Epidermal melanocyte (primary cell): Measurements from ENCODE around the gene HLA-DRA.

Source experiments
- DNase-seq: peaks from one replicate; pipeline ENCODE4 v3.0.0; 2011; ENCODE audit warnings: low spot score; ENCODE audit not compliant: insufficient read length

Gene HLA-DRA

GRCh38 chr6:32439602-32440214, at the start of gene HLA-DRA:
TSS of gene HLA-DRA (plus strand) at chr6:32439887. CDS start at chr6:32439951, 64 bp downstream.
- DNase-seq: peak; percentile 22

- no peak for DNase-seq
These were observed 48.2 kb upstream of the HLA-DRA start for GRCh38 chr6:32391505-32391904.

GRCh38 chr6:32393665-32394420, 45.8 kb upstream of the HLA-DRA start:
- DNase-seq: no peak

GRCh38 chr6:32396028-32396427, 43.7 kb upstream of the HLA-DRA start:
- DNase-seq: no peak

GRCh38 chr6:32397252-32397920, 42.3 kb upstream of the HLA-DRA start:
- no peak for DNase-seq

- no peak for DNase-seq
These were observed 38.3 kb upstream of the HLA-DRA start for GRCh38 chr6:32401284-32401963.

GRCh38 chr6:32402812-32403211, 36.9 kb upstream of the HLA-DRA start:
- DNase-seq: no peak

- no peak for DNase-seq
These were observed 34.0 kb upstream of the HLA-DRA start for GRCh38 chr6:32405656-32406055.

GRCh38 chr6:32406197-32406596, 33.5 kb upstream of the HLA-DRA start:
- no peak for DNase-seq

- no peak for DNase-seq
These were observed 32.8 kb upstream of the HLA-DRA start, which contains the start of gene BTNL2 for GRCh38 chr6:32406857-32407256. TSS of gene BTNL2 (minus strand) at chr6:32407181. CDS start at chr6:32407123, 58 bp downstream.

GRCh38 chr6:32410906-32411305, 28.8 kb upstream of the HLA-DRA start:
- no peak for DNase-seq

GRCh38 chr6:32411566-32412327, 27.9 kb upstream of the HLA-DRA start:
- DNase-seq: no peak

- peak; percentile 71 for DNase-seq
These were observed 26.1 kb upstream of the HLA-DRA start for GRCh38 chr6:32413427-32414047.

- no peak for DNase-seq
These were observed 24.1 kb upstream of the HLA-DRA start for GRCh38 chr6:32415521-32416019.

GRCh38 chr6:32416036-32416435, 23.7 kb upstream of the HLA-DRA start:
- no peak for DNase-seq

GRCh38 chr6:32424589-32425300, 14.9 kb upstream of the HLA-DRA start:
- no peak for DNase-seq

GRCh38 chr6:32426338-32426737, 13.3 kb upstream of the HLA-DRA start:
- DNase-seq: no peak

GRCh38 chr6:32427218-32427617, 12.5 kb upstream of the HLA-DRA start:
- DNase-seq: no peak

- DNase-seq: no peak
These were observed 11.7 kb upstream of the HLA-DRA start for GRCh38 chr6:32427934-32428474.
